Trophoblast cell (in vitro differentiated cells and primary cell): Measurements from ENCODE around the gene CARD10.
"Not testable (repeated sequence)": the region's sequence is repeated elsewhere in the genome, so short reads cannot be mapped to it uniquely, and the experiment has no call there.

Source experiments
- DNase-seq, 2 donors: peaks; one replicate each; pipeline ENCODE4 v3.0.0-alpha.2; 2016
- H2AFZ ChIP-seq: 2 replicates; pipeline ENCODE4 v1.6.1; 2013; ENCODE audit warnings: low read length, moderate library complexity, mild to moderate bottlenecking; ENCODE audit not compliant: insufficient read depth, poor library complexity
- H2AK5ac ChIP-seq: 2 replicates; pipeline ENCODE4 v1.6.1; 2013; ENCODE audit warnings: mild to moderate bottlenecking, low read length
- H2BK120ac ChIP-seq: 2 replicates; pipeline ENCODE4 v1.6.1; 2013; ENCODE audit warnings: low read length, mild to moderate bottlenecking, moderate library complexity; ENCODE audit not compliant: insufficient read depth, poor library complexity
- H2BK12ac ChIP-seq: 2 replicates; pipeline ENCODE4 v1.6.1; 2013; ENCODE audit warnings: mild to moderate bottlenecking, low read length, moderate library complexity
- H2BK5ac ChIP-seq: 2 replicates; pipeline ENCODE4 v1.6.1; 2013; ENCODE audit warnings: low read length, low read depth, moderate library complexity, mild to moderate bottlenecking; ENCODE audit not compliant: poor library complexity
- H3K14ac ChIP-seq: 2 replicates; pipeline ENCODE4 v1.6.1; 2013; ENCODE audit warnings: mild to moderate bottlenecking, low read length
- H3K18ac ChIP-seq: 2 replicates; pipeline ENCODE4 v1.6.1; 2013; ENCODE audit warnings: mild to moderate bottlenecking, low read length
- H3K23ac ChIP-seq: 2 replicates; pipeline ENCODE4 v1.6.1; 2013; ENCODE audit warnings: low read length
- H3K27ac ChIP-seq: 2 replicates; pipeline ENCODE4 v1.5.1; 2013; ENCODE audit warnings: low read depth, mild to moderate bottlenecking, inconsistent platforms, low read length, moderate library complexity
- H3K27me3 ChIP-seq: 2 replicates; pipeline ENCODE4 v1.6.1; 2013; ENCODE audit warnings: inconsistent platforms, mild to moderate bottlenecking, low read length, moderate library complexity; ENCODE audit not compliant: insufficient read depth
- H3K36me3 ChIP-seq, 2 experiments: 1 replicate in 1 of 2; 2 replicates in 1 of 2; pipeline ENCODE4 v1.6.1; 2013; ENCODE audit warnings: low read length in 2 of 2, mild to moderate bottlenecking in 2 of 2, moderate library complexity in 1 of 2; ENCODE audit not compliant: insufficient read depth in 2 of 2, control insufficient read depth in 1 of 2
- H3K4ac ChIP-seq: 2 replicates; pipeline ENCODE4 v1.6.1; 2013; ENCODE audit warnings: low read depth, mild to moderate bottlenecking, low read length, moderate library complexity
- H3K4me1 ChIP-seq, 2 experiments: 1 replicate in 1 of 2; 2 replicates in 1 of 2; pipeline ENCODE4 v1.6.1; 2013; ENCODE audit warnings: low read length in 2 of 2, mild to moderate bottlenecking in 2 of 2, moderate library complexity in 1 of 2; ENCODE audit not compliant: insufficient read depth in 2 of 2, control insufficient read depth in 1 of 2
- H3K4me2 ChIP-seq: 2 replicates; pipeline ENCODE4 v1.6.1; 2013; ENCODE audit warnings: inconsistent platforms, mild to moderate bottlenecking, low read length, moderate library complexity
- H3K4me3 ChIP-seq: 2 replicates; pipeline ENCODE4 v1.5.1; 2013; ENCODE audit warnings: mild to moderate bottlenecking, low read depth, low read length, inconsistent platforms
- H3K79me1 ChIP-seq: one replicate; pipeline ENCODE4 v1.6.1; 2013; ENCODE audit warnings: low read length
- H3K79me2 ChIP-seq: 2 replicates; pipeline ENCODE4 v1.6.1; 2013; ENCODE audit warnings: low read length, mild to moderate bottlenecking; ENCODE audit not compliant: control insufficient read depth, insufficient read depth, poor library complexity
- H3K9ac ChIP-seq: 2 replicates; pipeline ENCODE4 v1.6.1; 2013; ENCODE audit warnings: mild to moderate bottlenecking, low read length
- H3K9me3 ChIP-seq: 2 replicates; pipeline ENCODE4 v1.6.1; 2013; ENCODE audit warnings: low read depth, mild to moderate bottlenecking, control low read depth, inconsistent platforms, low read length; ENCODE audit not compliant: insufficient read depth
- H4K12ac ChIP-seq: 2 replicates; pipeline ENCODE4 v1.6.1; 2013; ENCODE audit warnings: low read depth, mild to moderate bottlenecking, low read length, moderate library complexity
- H4K8ac ChIP-seq: 2 replicates; pipeline ENCODE4 v1.6.1; 2013; ENCODE audit warnings: low read depth, mild to moderate bottlenecking, low read length, moderate library complexity
- H4K91ac ChIP-seq: one replicate; pipeline ENCODE4 v1.6.1; 2013; ENCODE audit warnings: low read depth, mild to moderate bottlenecking, low read length, moderate library complexity
- WGBS: extraction: QIAGEN DNeasy Blood & Tissue Kit; methylation state at CpG from one replicate; pipeline ENCODE4 v1.1.7; 2013; ENCODE audit warnings: missing lambda C conversion rate; ENCODE audit not compliant: insufficient read length, insufficient coverage; ENCODE audit errors: extremely low coverage; 5-methylcytosine and 5-hydroxymethylcytosine counted together

The CARD10 gene

DNA sequence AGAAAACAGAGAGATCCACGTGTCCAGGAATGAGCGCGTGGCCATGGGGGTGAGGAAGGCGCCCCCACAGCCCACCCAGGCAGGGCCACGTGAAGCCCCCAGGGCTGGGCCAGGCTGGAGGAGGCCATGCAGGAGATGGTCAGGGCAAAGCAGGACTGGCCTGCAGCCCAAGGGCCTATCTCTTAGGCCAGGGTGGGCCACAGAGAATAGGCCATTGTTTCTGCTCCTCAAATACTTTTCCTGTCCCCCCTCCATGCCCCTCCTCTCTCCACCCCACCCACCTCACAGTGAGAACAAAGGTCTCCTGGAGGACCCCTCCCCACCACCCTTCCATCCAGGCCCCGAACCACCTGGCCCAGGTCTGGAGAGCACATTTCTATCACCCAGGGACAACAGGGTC lies 32.8 kb upstream of the CARD10 start:
- Histone ChIP-seq H3K79me2 (peaks cover 4% of the 10 kb centered on the region), H2BK12ac (peak overlapping the region; percentile 99), H3K27ac (peak overlapping the region; percentile 77), H2BK120ac (peak overlapping the region; percentile 97), H4K8ac (peak overlapping the region; percentile 44), H4K91ac (peak overlapping the region; percentile 94), H3K4me3 (no peak overlapping the region), H3K4me2 (no peak overlapping the region), H3K23ac (no peak overlapping the region), H3K14ac (peak overlapping the region; percentile 90), H3K9ac (no peak overlapping the region), H4K12ac (no peak overlapping the region), H3K4ac (peak overlapping the region; percentile 55), H2AK5ac (peak overlapping the region; percentile 94), H3K79me1 (peaks cover 36% of the 10 kb centered on the region), H3K36me3 (no peaks in the 10 kb centered on the region), H3K18ac (peak overlapping the region; percentile 79), H3K27me3 (no peaks in the 10 kb centered on the region), H3K4me1 (peaks cover 33 to 41% of the 10 kb centered on the region in 2 experiments), H2AFZ (no peak overlapping the region), H2BK5ac (peak overlapping the region; percentile 82), H3K9me3 (peaks cover 2% of the 10 kb centered on the region)
- no CpG with 5 or more reads among the region's 6 CpGs for WGBS
- DNase-seq: no peak

DNA sequence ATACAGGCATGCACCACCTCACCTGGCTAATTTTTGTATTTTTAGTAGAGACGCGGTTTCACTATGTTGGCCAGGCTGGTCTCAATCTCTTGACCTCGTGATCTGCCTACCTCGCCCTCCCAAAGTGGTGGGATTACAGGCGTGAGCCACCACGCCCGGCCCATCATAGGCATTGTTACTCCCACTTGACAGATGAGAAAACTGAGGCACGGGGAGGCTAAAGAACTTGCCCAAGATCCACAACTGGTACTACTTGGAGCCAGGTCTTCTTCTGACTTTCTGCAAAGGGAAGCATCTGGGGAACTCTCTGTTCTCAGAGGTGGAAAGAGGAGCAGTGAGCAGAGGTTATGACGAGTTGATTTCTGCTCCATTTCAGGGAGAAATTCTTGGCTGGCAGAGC lies 31.7 kb upstream of the CARD10 start:
- H3K9ac ChIP-seq, H4K12ac ChIP-seq, H2AFZ ChIP-seq, H3K4me2 ChIP-seq, H3K36me3 ChIP-seq, H3K27me3 ChIP-seq, H3K23ac ChIP-seq, H3K4me3 ChIP-seq, H4K8ac ChIP-seq, H3K9me3 ChIP-seq, H3K4ac ChIP-seq, H3K79me2 ChIP-seq, DNase-seq, H3K27ac ChIP-seq: not testable (repeated sequence)
- Histone ChIP-seq H2BK12ac (peak overlapping the region; percentile 99), H3K79me1 (peaks cover 44% of the 10 kb centered on the region), H3K14ac (peak overlapping the region; percentile 67), H2AK5ac (peak overlapping the region; percentile 94), H4K91ac (peak overlapping the region; percentile 94), H2BK5ac (peak overlapping the region; percentile 82), H3K4me1 (peaks cover 32 to 38% of the 10 kb centered on the region in 2 experiments), H3K18ac (peak overlapping the region; percentile 65), H2BK120ac (peak overlapping the region; percentile 97)
- no CpG with 5 or more reads among the region's 9 CpGs for WGBS

DNA sequence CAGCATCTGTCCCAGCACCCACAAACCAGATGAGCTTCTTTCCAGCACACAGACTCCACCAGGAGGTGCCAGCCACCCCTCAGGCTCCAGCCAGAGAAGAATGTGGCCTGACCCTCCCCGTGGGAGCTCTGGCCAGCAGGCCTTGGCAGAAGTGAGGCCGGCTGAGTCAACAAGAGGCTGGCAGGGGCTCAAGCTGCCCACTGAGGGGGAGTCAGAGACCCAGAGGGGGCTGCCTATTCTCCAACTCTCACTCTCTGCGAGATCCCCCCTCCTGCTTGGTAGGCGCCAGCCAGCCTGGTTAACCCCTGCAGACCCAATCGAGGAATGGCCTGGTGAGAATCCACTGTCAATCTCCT lies 30.5 kb upstream of the CARD10 start:
- peak overlapping the region; percentile 38 for H3K14ac ChIP-seq
- H3K18ac ChIP-seq: peak overlapping the region; percentile 63
- no peak overlapping the region for H3K23ac ChIP-seq
- peaks cover 41 to 47% of the 10 kb centered on the region in 2 experiments for H3K4me1 ChIP-seq
- no peak overlapping the region for H2AFZ ChIP-seq
- peak overlapping the region; percentile 47 for H2BK120ac ChIP-seq
- peaks cover 53% of the 10 kb centered on the region for H3K79me1 ChIP-seq
- no peak overlapping the region for H3K4me3 ChIP-seq
- H3K9me3 ChIP-seq: no peaks in the 10 kb centered on the region
- no peak for DNase-seq
- H3K4ac ChIP-seq: no peak overlapping the region
- H4K8ac ChIP-seq: no peak overlapping the region
- no peaks in the 10 kb centered on the region for H3K36me3 ChIP-seq
- H3K27ac ChIP-seq: no peak overlapping the region
- H2BK5ac ChIP-seq: peak overlapping the region; percentile 26
- H2BK12ac ChIP-seq: peak overlapping the region; percentile 81
- H3K27me3 ChIP-seq: no peaks in the 10 kb centered on the region
- peak overlapping the region; percentile 79 for H4K91ac ChIP-seq
- no peak overlapping the region for H4K12ac ChIP-seq
- peaks cover 11% of the 10 kb centered on the region for H3K79me2 ChIP-seq
- H2AK5ac ChIP-seq: peak overlapping the region; percentile 78
- H3K4me2 ChIP-seq: no peak overlapping the region
- WGBS: no CpG with 5 or more reads among the region's 5 CpGs
- H3K9ac ChIP-seq: no peak overlapping the region

DNA sequence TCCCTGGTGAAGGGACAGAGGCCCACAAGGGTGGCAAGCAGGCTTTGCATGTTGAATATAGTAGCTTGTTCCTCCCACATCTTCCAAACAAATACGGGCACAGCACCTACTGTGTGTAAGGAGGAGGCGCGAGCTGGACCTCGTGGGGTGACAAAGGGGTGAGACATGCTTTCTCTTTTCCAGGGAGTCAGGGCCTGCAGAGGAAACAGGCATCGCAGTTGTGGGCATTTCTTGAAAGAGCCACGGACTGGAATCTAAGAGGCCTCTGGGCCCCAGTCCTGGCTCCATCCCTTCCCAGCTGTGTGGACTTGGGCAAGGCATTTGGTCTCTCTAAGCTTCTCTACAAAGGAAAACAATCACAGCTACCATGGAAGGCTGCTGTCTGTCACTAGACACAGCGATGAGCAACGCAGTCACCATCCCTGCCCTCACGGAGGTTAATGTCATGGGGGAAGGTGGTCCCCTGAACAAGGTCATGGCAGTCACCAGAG lies 28.1 kb upstream of the CARD10 start:
- peak overlapping the region; percentile 99 for H4K91ac ChIP-seq

More for the DNA sequence above, 28.1 kb upstream of the CARD10 start:
- H3K4ac ChIP-seq: peak overlapping the region; percentile 73
- no peak overlapping the region for H3K4me2 ChIP-seq
- peaks cover 42 to 46% of the 10 kb centered on the region in 2 experiments for H3K4me1 ChIP-seq
- peak overlapping the region; percentile 45 for H4K12ac ChIP-seq
- H3K79me1 ChIP-seq: peaks cover 50% of the 10 kb centered on the region
- peak overlapping the region; percentile 89 for H2AK5ac ChIP-seq
- peak overlapping the region; percentile 82 for H2BK5ac ChIP-seq
- no peak overlapping the region for H3K4me3 ChIP-seq
- no CpG with 5 or more reads among the region's 9 CpGs for WGBS
- peak overlapping the region; percentile 61 for H2AFZ ChIP-seq
- peak overlapping the region; percentile 98 for H2BK120ac ChIP-seq
- no peaks in the 10 kb centered on the region for H3K9me3 ChIP-seq
- no peaks in the 10 kb centered on the region for H3K27me3 ChIP-seq
- peak overlapping the region; percentile 91 for H3K18ac ChIP-seq
- H2BK12ac ChIP-seq: peak overlapping the region; percentile 98
- no peak overlapping the region for H3K23ac ChIP-seq
- H3K9ac ChIP-seq: no peak overlapping the region
- peak overlapping the region; percentile 61 for H4K8ac ChIP-seq
- H3K14ac ChIP-seq: peak overlapping the region; percentile 78
- peaks cover 11% of the 10 kb centered on the region for H3K79me2 ChIP-seq
- no peaks in the 10 kb centered on the region for H3K36me3 ChIP-seq
- peak; percentile 16 to 43 for DNase-seq
- peak overlapping the region; percentile 98 for H3K27ac ChIP-seq
